ENCODE data around the gene SORCS2. TPM values are rescaled to one million over a fixed set of nuclear protein-coding genes. Genes with fewer than 3 reads are reported as not detected.

SORCS2 gene
- total RNA-seq, 2 experiments from 2014 or later: 0.07 to 0.15 TPM

DNA sequence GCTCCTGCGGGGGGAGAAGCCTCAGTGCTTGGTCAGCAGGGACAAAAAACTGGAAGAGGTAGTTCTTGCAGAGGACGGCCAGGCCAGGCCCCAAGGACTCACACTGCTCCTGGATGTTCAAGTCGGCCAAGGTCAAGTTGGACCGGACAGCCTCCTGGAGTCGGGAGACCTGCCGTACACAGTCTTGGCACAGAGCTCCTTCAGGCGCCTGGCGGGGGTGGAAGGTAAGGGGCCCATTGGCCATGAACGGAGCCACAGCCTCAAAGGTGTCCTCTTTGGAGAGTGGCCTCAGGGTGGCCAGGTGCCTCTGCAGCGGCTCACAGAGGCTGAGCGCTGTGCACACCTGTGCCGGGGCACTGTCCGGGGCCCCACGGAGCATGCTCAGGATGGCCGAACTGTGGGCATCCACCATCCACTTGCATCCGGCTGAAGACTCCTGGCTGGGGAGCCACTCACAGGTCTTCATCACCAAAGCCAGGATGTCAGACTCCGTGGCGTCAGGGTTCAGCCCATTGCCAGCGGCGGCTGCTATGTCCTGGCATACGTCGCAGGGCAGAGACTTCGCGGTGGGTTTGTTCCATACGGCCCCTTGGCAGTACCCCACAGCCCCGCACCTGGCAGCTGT is 241.9 kb downstream of the SORCS2 start:
- intact Hi-C loops (cut with micrococcal nuclease): no loop called here
- no peak for DNase-seq
- Mint-ChIP-seq H3K9me3 (no peaks in the 10 kb centered on the region), H3K36me3 (ENCODE audit: low read depth) (no peaks in the 10 kb centered on the region), H3K27ac (no peak overlapping the region), H3K27me3 (ENCODE audit: low read depth) (no peaks in the 10 kb centered on the region), H3K4me1 (ENCODE audit: low read depth) (no peaks in the 10 kb centered on the region), H3K4me3 (no peak overlapping the region)
- CTCF ChIA-PET: interaction anchor here (0.8 kb wide), 1 partner anchor 22 kb away, joined by 3 read pairs; no protein-coding TSS in a partner anchor

DNA sequence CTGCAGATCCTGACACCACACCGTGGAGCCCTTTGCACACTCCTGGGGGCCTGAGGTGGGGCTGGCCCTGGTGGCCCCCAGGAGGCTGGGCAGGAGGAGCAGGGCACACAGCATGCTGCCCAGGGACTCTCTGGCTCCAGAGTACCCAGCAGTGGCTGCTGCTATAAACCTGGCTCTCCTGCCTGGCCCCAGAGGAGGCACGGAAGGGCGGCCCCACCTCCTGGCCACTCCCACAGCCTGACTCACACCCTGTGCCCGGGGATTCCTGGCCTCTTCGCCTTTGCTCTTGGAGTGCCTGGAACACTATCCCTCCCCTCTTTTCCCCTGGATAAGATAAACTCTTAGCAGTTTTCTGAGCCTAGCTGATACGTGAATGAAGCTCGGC is 242.4 kb downstream of the SORCS2 start, which contains the start of gene PSAPL1:
Gene PSAPL1 (minus strand): TSS at position 165 of the 385 bp plus-strand sequence. CDS start 51 bp downstream, at position 114.
- DNase-seq: peak; percentile 39
- no peak within 1 kb of the TSS for H3K27ac Mint-ChIP-seq
- CTCF ChIA-PET: no interaction called here

DNA sequence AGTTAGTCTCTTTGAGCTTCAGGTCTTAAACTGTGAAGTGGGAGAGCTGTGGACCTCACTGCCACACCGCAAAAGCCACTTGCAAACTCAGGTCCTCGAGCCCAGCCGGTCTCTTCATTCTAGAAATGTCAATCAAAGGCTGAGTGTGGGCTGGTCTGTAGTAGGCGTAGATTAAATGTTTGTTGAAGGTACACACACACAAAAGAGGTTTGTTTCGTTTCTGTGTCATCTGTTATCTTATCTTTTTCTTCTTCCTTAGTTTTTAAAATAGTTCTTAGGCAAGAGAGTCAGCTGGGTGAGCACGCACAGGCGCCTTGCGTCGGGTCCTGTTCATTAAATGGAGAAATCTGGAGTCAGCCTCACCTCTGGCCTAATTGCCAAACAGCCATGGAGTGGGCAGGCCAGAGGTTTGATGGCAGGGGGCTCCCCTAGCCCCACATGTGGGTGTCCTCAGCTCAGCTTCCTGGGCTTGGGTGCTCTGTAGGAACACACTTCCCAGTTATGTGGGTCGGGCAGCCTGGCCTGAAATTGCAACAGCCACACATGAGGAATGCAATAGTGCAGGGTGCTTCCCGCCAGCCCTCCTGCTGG is 243.2 kb downstream of the SORCS2 start:
- no peak for DNase-seq
- Mint-ChIP-seq H3K4me1 (ENCODE audit: low read depth) (no peaks in the 10 kb centered on the region), H3K27ac (no peak overlapping the region), H3K36me3 (ENCODE audit: low read depth) (no peaks in the 10 kb centered on the region), H3K9me3 (no peaks in the 10 kb centered on the region), H3K4me3 (no peak overlapping the region), H3K27me3 (ENCODE audit: low read depth) (peaks cover under 1% of the 10 kb centered on the region)
- intact Hi-C loops (cut with micrococcal nuclease): no loop called here
- CTCF ChIA-PET: interaction anchor here (0.6 kb wide), 1 partner anchor 1382 kb away, joined by 3 read pairs; no protein-coding TSS in a partner anchor

More for the DNA sequence above, 242.4 kb downstream of the SORCS2 start, which contains the start of gene PSAPL1:
- no peaks in the 10 kb centered on the region for H3K9me3 Mint-ChIP-seq
- intact Hi-C loops (cut with micrococcal nuclease): no loop called here
- H3K27me3 Mint-ChIP-seq (ENCODE audit: low read depth): no peaks in the 10 kb centered on the region
- no peaks in the 10 kb centered on the region for H3K36me3 Mint-ChIP-seq (ENCODE audit: low read depth)
- no peaks in the 10 kb centered on the region for H3K4me1 Mint-ChIP-seq (ENCODE audit: low read depth)
- no peak within 1 kb of the TSS for H3K4me3 Mint-ChIP-seq

DNA sequence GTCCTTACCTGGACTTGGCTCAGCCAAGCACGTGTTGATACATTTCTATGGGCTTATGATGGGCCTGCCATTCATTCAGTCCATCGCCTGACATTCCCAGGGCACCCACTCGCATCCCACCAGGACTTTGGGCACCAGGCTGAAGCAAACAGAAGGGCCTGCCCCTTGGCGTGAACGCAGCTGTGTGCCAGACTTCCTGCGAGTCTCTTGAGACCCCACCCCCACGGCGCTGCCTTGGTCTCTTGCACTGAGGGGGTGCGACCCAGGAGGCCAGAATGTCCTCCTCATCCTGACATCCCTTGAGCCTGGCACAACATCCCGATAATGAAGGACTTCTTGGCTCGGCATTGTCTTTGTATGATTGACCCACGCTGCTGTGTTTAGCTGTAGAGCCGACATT is 243.9 kb downstream of the SORCS2 start:
- CTCF ChIA-PET: no interaction called here
- H3K4me3 Mint-ChIP-seq: no peak overlapping the region
- H3K9me3 Mint-ChIP-seq: no peaks in the 10 kb centered on the region
- DNase-seq: no peak
- intact Hi-C loops (cut with micrococcal nuclease): no loop called here
- no peaks in the 10 kb centered on the region for H3K4me1 Mint-ChIP-seq (ENCODE audit: low read depth)
- H3K27ac Mint-ChIP-seq: no peak overlapping the region
- peaks cover 3% of the 10 kb centered on the region for H3K27me3 Mint-ChIP-seq (ENCODE audit: low read depth)
- H3K36me3 Mint-ChIP-seq (ENCODE audit: low read depth): no peaks in the 10 kb centered on the region

DNA sequence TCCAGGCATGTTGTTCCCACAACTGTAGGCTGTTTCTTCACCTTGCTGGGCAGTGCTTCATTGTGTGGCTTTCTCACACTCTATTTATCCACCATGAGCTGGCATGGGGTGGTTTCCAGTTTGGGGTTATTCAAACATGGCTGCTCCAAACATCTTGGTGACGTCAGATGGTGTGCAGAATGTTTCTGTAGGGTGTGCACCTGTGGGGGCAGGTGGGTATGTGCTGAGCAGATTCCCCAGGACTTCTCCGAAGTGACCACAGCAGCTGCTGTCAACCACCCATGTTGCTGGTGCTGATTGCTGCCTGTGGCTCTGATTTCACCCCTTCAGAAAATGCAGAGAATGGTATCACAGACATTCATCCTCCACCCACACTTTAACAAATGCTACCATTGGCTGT is 247.4 kb downstream of the SORCS2 start:
- Mint-ChIP-seq H3K27me3 (ENCODE audit: low read depth) (peaks cover 11% of the 10 kb centered on the region), H3K4me1 (ENCODE audit: low read depth) (no peaks in the 10 kb centered on the region), H3K27ac (no peak overlapping the region), H3K4me3 (no peak overlapping the region), H3K9me3 (no peaks in the 10 kb centered on the region), H3K36me3 (ENCODE audit: low read depth) (no peaks in the 10 kb centered on the region)
- DNase-seq: no peak
- intact Hi-C loops (cut with micrococcal nuclease): no loop called here
- CTCF ChIA-PET: interaction anchor here (0.6 kb wide), 1 partner anchor 158 kb away, joined by 3 read pairs; no protein-coding TSS in a partner anchor

DNA sequence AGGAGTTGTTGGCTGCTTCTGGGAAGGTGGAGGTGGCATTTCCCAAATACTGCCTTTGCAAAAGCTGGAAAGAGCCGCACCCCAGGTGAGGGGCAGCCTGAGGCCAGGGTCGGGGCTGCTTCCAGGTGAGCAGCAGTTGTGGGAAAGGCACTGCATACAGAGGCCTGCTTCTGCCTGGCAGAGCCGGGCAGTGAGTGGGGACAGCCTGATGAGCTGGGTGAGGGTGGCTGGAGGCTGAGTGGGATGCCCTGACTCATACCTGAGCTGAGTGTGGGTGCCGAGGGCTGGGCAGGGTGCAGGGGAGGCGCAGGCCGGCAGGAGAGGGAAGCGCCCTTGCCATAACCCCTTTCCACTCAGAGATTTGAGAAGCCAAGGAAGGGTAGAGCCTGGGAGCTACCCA is 248.9 kb downstream of the SORCS2 start:
- H3K36me3 Mint-ChIP-seq (ENCODE audit: low read depth): no peaks in the 10 kb centered on the region
- CTCF ChIA-PET: no interaction called here

DNA sequence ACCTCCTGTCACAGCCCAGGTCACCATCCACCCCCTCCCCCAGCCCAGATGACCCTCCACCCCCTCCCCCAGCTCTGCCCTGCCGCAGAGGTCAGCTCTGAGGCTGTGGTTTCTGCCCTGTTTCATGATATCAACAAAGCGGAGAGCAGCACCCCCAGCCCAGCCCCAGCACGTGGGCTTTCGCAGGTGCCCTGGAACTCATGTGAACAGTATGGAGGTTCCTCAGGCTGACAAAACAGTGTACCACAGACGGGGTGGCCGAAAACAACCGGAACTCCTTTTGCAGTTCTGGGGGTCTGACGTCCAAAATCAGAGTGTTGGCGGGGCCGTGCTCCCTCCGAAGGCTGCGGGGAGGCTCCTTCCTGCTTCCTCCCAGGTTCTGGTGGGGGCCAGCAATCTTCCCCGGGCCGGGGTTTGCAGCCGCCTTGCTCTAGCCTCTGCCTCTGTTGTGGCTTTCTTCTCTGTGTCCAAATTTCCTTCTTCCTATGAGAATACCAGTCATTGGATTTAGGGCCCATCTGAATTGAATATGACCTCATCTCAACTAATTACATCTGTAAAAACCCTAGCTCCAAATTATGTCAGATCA is 250.3 kb downstream of the SORCS2 start:
- intact Hi-C loops (cut with micrococcal nuclease): no loop called here
- Mint-ChIP-seq H3K27me3 (ENCODE audit: low read depth) (peaks cover 11% of the 10 kb centered on the region), H3K4me1 (ENCODE audit: low read depth) (no peaks in the 10 kb centered on the region)

More for the DNA sequence above, 248.9 kb downstream of the SORCS2 start:
- Mint-ChIP-seq H3K27ac (no peak overlapping the region), H3K9me3 (no peaks in the 10 kb centered on the region), H3K27me3 (ENCODE audit: low read depth) (peaks cover 11% of the 10 kb centered on the region), H3K4me1 (ENCODE audit: low read depth) (no peaks in the 10 kb centered on the region), H3K4me3 (no peak overlapping the region)
- DNase-seq: no peak
- intact Hi-C loops (cut with micrococcal nuclease): no loop called here

DNA sequence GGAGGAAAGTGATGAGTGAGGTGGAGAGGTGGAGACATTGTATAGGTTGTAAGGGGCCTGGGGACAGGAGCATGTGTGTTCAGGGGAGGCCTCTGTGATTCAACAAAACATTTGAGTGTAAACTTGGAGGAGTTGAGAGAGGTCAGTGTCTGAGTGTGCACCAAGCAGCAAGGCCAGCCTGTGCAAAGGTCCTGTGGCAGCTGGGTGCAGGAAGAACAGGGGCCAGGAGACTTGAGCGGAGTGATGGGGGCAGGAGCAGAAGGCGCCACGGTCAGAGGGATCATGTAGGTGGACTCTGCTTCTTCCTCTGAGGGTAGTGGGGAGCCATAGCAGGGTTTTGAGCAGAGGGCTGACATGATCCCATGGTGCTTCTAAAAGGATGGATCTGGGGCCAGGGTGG is 252.0 kb downstream of the SORCS2 start:
- Mint-ChIP-seq H3K36me3 (ENCODE audit: low read depth) (no peaks in the 10 kb centered on the region), H3K27ac (no peak overlapping the region), H3K9me3 (no peaks in the 10 kb centered on the region), H3K4me1 (ENCODE audit: low read depth) (no peaks in the 10 kb centered on the region), H3K4me3 (no peak overlapping the region), H3K27me3 (ENCODE audit: low read depth) (peaks cover 11% of the 10 kb centered on the region)
- no peak for DNase-seq
- CTCF ChIA-PET: no interaction called here
- intact Hi-C loops (cut with micrococcal nuclease): no loop called here

More for the DNA sequence above, 250.3 kb downstream of the SORCS2 start:
- H3K4me3 Mint-ChIP-seq: no peak overlapping the region
- no peaks in the 10 kb centered on the region for H3K36me3 Mint-ChIP-seq (ENCODE audit: low read depth)
- no peaks in the 10 kb centered on the region for H3K9me3 Mint-ChIP-seq
- no peak overlapping the region for H3K27ac Mint-ChIP-seq
- CTCF ChIA-PET: no interaction called here
- DNase-seq: no peak

DNA sequence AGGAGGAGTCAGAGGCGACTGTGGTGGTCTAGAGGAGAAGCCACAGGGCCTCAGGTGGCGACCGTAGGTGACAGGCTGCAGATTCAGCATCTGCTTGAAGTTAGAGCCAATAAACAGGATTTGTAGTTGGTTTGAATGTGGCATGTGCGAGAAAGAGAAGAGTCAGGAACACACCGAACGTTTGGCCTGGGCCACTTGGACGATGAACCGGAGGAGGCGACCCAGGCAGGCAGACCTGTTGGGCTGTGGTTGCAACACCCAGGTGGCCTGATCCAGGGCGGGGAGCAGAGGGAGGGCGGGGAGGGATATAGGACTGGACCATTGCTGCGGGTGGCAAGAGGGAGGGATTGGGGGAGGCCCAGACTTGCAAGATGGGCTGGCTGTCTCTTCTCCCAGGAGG is 252.4 kb downstream of the SORCS2 start:
- Mint-ChIP-seq H3K36me3 (ENCODE audit: low read depth) (no peaks in the 10 kb centered on the region), H3K27ac (no peak overlapping the region), H3K9me3 (peaks cover 2% of the 10 kb centered on the region), H3K4me1 (ENCODE audit: low read depth) (no peaks in the 10 kb centered on the region), H3K4me3 (no peak overlapping the region), H3K27me3 (ENCODE audit: low read depth) (peaks cover 11% of the 10 kb centered on the region)
- DNase-seq: no peak
- CTCF ChIA-PET: no interaction called here
- intact Hi-C loops (cut with micrococcal nuclease): no loop called here

DNA sequence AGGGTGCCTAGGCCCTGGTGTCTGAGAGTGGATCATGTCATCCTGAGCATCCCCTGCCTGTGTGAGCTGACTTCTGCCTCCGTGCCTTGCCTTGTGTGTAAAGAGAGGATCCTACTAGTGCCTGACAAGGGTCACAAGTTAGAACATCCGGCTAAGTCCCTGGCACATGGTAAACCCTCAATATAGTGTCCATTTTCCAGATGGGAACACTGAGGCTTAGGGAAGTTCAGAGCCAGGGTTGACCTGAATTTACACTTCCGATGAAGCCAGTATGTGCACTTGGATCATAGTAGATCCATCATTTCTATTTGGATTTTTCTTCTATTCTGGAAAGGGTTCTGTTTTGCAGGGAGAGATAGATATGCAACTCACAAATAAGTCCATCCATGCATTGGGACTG is 254.9 kb downstream of the SORCS2 start:
- Mint-ChIP-seq H3K36me3 (ENCODE audit: low read depth) (no peaks in the 10 kb centered on the region), H3K27ac (no peak overlapping the region), H3K4me1 (ENCODE audit: low read depth) (no peaks in the 10 kb centered on the region), H3K9me3 (peaks cover 2% of the 10 kb centered on the region), H3K27me3 (ENCODE audit: low read depth) (peaks cover 8% of the 10 kb centered on the region), H3K4me3 (no peak overlapping the region)
- CTCF ChIA-PET: no interaction called here
- intact Hi-C loops (cut with micrococcal nuclease): no loop called here
- no peak for DNase-seq

DNA sequence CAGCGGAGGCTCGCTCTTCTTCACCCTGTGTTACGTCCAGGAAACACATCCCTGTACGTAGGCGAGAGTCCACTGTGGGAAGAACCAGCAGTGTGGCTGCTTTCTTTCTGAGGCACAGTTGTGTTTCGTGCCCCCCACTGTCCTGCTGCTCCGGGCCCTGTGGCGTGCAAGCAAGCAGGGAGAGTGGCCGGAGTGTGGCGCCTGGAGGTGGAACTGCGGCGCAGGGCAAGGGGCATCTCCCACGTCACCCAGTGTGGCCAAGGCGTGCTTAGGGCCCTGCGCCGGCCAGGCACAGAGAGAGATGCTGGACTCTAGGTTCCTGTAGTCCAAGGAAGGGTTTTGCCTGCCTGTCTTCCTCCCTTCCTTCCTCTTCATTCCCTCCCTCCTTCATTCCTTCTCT is 255.7 kb downstream of the SORCS2 start:
- Mint-ChIP-seq H3K4me3 (no peak overlapping the region), H3K9me3 (peaks cover 2% of the 10 kb centered on the region), H3K27ac (no peak overlapping the region), H3K36me3 (ENCODE audit: low read depth) (no peaks in the 10 kb centered on the region), H3K4me1 (ENCODE audit: low read depth) (no peaks in the 10 kb centered on the region), H3K27me3 (ENCODE audit: low read depth) (peaks cover 8% of the 10 kb centered on the region)
- DNase-seq: no peak
- CTCF ChIA-PET: no interaction called here
- intact Hi-C loops (cut with micrococcal nuclease): no loop called here

DNA sequence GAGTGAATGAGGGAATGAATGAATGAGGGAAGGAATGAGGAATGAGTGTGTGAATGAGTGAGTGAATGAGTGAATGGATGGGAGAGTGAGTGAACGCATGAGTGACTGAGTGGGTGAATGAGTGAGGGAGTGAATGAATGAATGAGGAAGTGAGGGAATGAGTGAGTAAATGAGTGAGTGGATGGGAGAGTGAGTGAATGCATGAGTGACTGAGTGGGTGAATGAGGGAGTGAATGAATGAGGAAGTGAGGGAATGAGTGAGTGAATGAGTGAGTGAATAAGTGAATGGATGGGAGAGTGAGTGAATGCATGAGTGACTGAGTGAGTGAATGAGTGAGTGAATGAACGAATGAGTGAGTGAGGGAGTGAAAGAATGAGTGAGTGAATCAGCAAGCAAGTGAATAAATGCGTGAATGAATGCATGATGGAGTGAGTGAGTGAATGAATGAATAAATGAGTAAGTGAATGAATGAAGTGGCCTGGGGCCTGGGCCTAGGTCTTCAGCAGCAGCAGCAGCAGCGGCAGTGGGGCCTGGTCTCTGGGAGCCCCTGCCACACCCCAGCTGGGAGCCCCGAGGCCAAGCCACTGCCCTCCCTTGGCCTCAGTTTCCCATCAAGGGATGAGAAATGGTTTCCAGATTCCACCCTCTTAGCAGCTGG is 258.6 kb downstream of the SORCS2 start:
- H3K4me3 Mint-ChIP-seq: no peak overlapping the region
- CTCF ChIA-PET: no interaction called here

More for the DNA sequence above, 258.6 kb downstream of the SORCS2 start:
- H3K27me3 Mint-ChIP-seq (ENCODE audit: low read depth): no peaks in the 10 kb centered on the region
- no peak for DNase-seq
- no peaks in the 10 kb centered on the region for H3K4me1 Mint-ChIP-seq (ENCODE audit: low read depth)
- intact Hi-C loops (cut with micrococcal nuclease): no loop called here
- H3K9me3 Mint-ChIP-seq: peaks cover 2% of the 10 kb centered on the region
- H3K36me3 Mint-ChIP-seq (ENCODE audit: low read depth): no peaks in the 10 kb centered on the region
- H3K27ac Mint-ChIP-seq: no peak overlapping the region
